Inflammatory macrophage treated with lipopolysaccharide for 4 hours (primary cell): ENCODE measurements around the gene TMEM18.

Experiments
- DNase-seq: peaks from one replicate; pipeline ENCODE4 v3.0.0-alpha.2; 2020

The TMEM18 gene

GRCh38 chr2:650343-651310 lies 26.6 kb downstream of the TMEM18 start:
- no peak for DNase-seq

DNA sequence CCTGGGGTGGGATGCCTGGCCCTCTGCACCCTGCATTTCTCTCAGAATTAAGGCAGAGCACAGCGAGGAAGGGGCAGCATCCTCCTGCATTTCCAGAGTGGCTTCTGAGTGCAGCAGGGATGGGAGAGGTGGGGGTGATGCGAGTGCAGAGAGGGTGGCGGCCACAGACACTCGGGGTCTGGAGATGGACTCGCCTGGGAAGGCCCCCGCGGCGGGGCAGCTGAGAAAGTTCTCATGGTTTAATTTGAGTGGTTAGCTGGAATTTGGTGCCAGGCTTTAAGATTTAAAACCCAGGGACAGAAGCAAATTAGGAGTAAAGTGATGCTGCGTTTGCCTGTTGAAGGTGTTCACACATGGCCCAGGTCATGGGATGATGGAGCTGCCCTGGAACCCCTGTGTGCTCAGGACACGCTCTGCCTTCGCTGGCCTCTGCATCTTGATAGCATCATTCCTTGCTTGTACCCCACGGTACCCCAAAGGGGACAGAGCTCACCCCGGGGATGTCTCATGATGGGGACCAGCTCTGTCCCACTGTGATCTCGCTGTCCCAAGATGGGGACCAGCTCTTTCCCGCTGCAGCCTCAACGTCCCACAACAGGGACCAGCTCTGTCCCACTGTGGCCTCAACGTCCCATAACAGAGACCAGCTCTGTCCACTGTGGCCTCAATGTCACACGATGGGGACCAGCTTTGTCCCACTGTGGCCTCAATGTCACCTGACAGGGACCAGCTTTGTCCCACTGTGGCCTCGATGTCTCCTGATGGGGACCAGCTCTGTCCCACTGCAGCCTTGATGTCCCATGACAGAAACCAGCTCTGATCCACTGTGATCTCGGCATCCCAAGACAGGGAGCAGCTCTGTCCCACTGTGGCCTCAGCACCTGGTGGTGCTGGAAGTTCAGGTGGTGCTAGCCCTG lies 27.5 kb downstream of the TMEM18 start:
- DNase-seq = no peak

DNA sequence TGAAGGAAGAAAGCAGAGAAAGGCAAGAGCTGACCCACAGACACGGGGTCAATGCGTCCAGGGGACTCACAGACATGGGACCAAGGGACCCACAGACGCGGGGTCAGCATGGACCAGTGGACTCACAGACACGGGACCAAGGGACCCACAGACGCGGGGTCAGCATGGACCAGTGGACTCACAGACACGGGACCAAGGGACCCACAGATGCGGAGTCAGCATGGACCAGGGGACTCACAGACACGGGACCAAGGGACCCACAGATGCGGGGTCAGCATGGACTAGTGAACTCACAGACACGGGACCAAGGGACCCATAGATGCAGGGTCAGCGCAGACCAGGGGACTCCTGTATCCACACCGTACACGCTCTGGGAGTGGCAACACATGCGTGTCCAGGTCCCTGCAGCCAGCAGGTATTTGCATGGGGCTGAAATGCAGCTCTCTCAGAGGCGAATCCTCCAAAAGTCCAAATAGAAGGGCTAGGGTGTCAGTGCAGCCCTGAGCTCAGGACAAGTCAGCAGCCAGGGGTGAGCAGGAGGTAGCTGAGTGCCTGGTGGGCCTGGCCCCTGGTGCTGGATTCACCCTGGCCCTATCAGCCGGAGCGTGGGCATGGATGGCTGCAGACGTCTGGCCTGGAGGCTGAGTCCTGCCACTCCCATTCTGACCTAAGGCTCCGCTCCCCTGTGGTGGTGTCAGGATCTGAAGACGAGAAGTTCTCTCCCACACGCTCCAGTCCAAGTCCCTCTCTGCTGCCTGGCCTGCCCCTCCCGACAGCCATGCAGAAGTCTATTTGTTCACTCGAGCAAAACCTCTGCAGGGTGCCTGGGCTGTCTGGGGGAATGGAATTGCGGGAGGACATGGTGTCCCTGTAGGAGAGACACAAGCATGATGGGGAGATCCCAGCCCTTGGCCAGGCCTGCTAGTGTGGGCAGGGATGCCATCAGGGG lies 28.5 kb downstream of the TMEM18 start:
- DNase-seq = no peak

- no peak for DNase-seq
Observed at GRCh38 chr2:647691-648231, 29.4 kb downstream of the TMEM18 start.

- DNase-seq = no peak
Observed at GRCh38 chr2:647003-647560, 30.1 kb downstream of the TMEM18 start.

DNA sequence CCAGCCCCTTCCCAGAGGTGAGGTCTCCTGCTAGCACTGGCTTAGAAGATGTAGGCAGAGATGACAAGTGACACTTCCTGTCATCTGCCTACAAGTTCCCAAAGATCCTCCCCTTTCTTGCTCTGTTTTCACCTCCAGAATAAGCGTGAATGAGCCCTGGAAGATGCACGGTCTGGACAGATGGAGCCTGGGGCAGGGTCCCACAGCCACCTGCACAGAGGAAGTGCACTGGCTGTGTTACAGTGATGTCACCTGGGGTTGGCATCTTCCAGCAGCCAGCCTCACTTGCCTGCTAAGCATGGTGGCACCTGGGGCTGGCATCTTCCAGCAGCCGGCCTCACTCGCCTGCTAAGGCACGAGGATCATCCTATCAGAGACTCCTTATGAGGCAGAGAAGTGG lies 32.3 kb downstream of the TMEM18 start:
- no peak for DNase-seq

GRCh38 chr2:643761-644160 lies 33.4 kb downstream of the TMEM18 start:
- DNase-seq = no peak

DNA sequence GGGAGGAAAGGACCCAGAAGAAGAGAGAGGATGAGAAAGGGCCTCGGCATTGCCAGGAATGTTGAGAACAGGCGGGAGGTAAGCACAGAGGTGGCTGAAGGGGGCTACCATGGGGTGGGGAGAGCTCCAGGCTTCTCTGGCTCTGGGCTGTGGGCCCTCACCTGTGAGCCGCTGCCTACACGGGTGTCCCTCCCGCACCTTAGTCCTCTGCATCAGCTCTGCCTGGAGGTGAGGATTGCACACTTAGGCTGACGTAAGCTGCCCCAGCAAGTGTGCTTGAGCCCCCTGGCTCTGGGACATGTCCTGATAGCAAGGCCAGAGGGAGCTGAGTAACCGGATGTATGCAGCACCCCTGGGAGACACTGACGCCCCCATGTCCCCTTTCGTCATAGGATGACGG lies 33.9 kb downstream of the TMEM18 start:
- no peak for DNase-seq

GRCh38 chr2:641872-642815 lies 35.1 kb downstream of the TMEM18 start:
- no peak for DNase-seq

- DNase-seq = no peak
Observed at GRCh38 chr2:641164-641871, 35.9 kb downstream of the TMEM18 start.

GRCh38 chr2:639703-640102 lies 37.5 kb downstream of the TMEM18 start:
- no peak for DNase-seq

DNA sequence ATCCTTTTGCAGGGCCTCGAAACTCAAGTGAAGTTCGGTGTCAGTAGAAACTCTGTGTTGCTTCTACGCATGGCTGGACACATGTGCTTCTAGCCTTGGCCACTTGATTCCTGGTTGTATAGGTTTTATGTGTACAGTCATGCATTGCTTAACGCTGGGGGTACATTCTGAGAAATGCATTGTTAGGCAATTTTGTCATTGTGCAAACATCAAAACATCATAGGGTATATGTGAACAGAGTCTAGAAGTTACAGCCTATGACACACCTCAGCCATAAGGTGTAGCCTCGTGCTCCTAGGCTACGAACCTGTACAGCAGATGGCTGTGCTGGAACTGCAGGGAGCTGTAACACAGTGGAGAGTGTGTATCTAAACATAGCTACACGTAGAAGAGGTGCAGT lies 39.4 kb downstream of the TMEM18 start:
- DNase-seq = no peak

- DNase-seq = no peak
Observed at GRCh38 chr2:637406-637776, 39.8 kb downstream of the TMEM18 start.

GRCh38 chr2:636641-637405 lies 40.4 kb downstream of the TMEM18 start:
- DNase-seq = peak; percentile 47

DNA sequence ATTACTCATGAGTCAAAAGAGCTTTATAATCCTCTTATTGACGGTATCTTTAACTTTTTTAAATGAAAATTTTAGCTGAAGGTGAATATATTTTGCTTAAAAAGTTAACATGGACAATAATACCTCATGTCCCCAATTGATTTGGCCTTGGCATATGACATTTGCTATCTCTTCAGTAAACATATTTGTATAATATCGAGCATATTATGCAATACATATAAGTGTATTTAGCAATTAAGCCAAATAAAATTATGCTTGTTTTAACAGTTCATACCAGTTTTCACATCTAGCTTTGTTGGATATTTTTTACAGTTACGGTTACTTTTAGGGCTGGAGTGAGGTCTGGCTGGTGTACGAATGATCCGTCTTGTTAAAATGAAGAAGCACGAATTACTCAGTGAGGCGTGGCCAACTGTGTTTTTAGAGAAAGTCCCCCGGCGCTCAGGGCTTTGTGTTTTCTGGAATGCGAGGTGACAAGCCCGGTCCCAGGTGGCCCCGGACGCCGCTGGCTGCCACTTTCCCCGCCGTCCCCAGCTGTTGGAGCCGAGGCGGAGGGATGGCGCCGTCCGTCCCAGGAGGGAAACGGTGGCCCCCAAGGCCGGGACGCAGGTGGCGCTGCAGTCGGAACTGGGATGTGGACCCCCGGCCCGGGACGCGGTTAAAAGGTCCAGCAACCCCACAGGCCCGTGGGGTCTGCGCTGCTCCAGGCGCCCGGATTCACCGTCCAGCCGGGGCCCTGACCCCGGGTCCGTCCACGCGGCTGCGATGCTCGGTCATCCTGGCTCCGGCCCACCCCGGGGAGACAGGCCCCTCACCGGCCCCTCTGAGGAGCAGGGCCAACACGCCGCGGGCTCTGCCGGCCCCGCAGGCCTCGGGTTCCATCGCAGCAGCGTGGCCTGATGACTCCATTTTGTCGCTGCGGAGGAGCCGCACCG lies 41.3 kb downstream of the TMEM18 start:
- DNase-seq = no peak

GRCh38 chr2:634636-635388 lies 42.4 kb downstream of the TMEM18 start:
- DNase-seq = no peak

- no peak for DNase-seq
Observed at GRCh38 chr2:634041-634440, 43.2 kb downstream of the TMEM18 start.
